GM18870 (cell line): Measurements from ENCODE around the gene CA12.

ENCODE experiments used
- ATAC-seq: cut with Tn5 transposase; IDR thresholded peaks from one replicate; pipeline ENCODE4 v1.9.1; 2021; ENCODE audit warnings: moderate library complexity; ENCODE audit not compliant: unreplicated experiment

CA12 gene

GRCh38 chr15:63277038-63277892 lies 104.4 kb downstream of the CA12 start, which contains the start of gene APH1B:
TSS of gene APH1B (plus strand) at chr15:63277605. CDS start at chr15:63277624, 19 bp downstream.
- no peak for ATAC-seq

DNA sequence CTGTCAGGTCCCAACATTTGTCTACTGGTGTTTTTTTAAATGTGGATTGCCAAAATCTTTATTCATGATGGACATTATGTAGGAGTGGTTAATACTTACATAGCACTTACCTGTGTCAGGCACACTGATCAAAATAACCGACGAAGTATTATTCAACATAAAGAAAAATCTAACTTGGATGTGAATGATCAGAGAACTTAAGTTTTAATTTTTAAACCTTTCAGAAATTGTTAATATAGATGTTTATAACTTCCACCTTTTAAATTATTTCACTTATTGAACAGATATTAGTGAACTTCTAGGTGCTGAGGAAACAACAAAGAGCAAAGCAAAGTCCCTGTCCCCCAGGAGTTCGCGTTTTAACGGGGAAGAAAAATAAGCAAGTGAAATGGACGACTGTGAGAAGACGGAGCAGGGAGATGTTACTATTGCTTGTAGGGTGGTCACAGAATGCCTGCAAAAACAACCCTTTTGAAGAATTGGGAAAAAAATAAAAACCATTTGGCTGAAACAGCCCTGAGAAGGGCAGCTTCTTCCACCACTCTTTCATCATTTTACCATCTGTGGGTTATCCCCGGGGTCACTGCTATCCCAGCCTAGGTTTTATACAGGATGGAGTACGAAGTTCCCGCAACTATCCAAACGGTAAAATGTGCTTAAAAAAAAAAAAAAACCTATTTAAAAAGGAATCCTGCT lies 105.2 kb downstream of the CA12 start:
- ATAC-seq, result no peak

- ATAC-seq, result no peak
These were observed 107.2 kb downstream of the CA12 start for GRCh38 chr15:63274427-63274826.
